HFFc6 (cell line): Measurements from ENCODE around the gene HOXB8. TPM values are rescaled to one million over a fixed set of nuclear protein-coding genes. Genes with fewer than 3 reads are reported as not detected.

ENCODE experiments used
- DNase-seq: peaks from one replicate; pipeline ENCODE4 v3.0.0-alpha.2; 2018
- H3K27ac Mint-ChIP-seq: 2 replicates; pipeline ENCODE4 v1.8.0; 2020; ENCODE audit warnings: mild to moderate bottlenecking, mixed read lengths
- H3K27me3 Mint-ChIP-seq: 2 replicates; pipeline ENCODE4 v1.8.0; 2021; ENCODE audit warnings: mild to moderate bottlenecking, moderate library complexity, mixed read lengths; ENCODE audit not compliant: insufficient read depth
- H3K36me3 Mint-ChIP-seq: 2 replicates; pipeline ENCODE4 v1.8.0; 2021; ENCODE audit warnings: low read depth, mixed read lengths
- H3K4me1 Mint-ChIP-seq: 2 replicates; pipeline ENCODE4 v1.8.0; 2020; ENCODE audit warnings: low read depth, mixed read lengths
- H3K4me3 Mint-ChIP-seq: 2 replicates; pipeline ENCODE4 v1.8.0; 2020; ENCODE audit warnings: mild to moderate bottlenecking, moderate library complexity, mixed read lengths
- H3K9me3 Mint-ChIP-seq: 2 replicates; pipeline ENCODE4 v1.8.0; 2020; ENCODE audit warnings: mild to moderate bottlenecking, mixed read lengths
- total RNA-seq, 6 experiments: library from RNA; stranded (reverse); fragmentation: NEBNext Ultra II Directional; extraction: Animal tissue kit (Norgen Biotek cat#: 25700); gene quantifications; 2 replicates in 1 of 6; 3 replicates in 5 of 6; pipeline ENCODE4 v1.2.3, GENCODE V29; 2021
- TF ChIP-seq, protein P1 (sequence below): fragments of 200-600 bp; sonication (generic); IDR thresholded peaks from 2 replicates; pipeline ENCODE4 v1.5.0; 2021; ENCODE audit warnings: antibody characterized with exemption, mild to moderate bottlenecking

Gene HOXB8
- total RNA-seq, 6 experiments from 2014 or later: not detected

DNA sequence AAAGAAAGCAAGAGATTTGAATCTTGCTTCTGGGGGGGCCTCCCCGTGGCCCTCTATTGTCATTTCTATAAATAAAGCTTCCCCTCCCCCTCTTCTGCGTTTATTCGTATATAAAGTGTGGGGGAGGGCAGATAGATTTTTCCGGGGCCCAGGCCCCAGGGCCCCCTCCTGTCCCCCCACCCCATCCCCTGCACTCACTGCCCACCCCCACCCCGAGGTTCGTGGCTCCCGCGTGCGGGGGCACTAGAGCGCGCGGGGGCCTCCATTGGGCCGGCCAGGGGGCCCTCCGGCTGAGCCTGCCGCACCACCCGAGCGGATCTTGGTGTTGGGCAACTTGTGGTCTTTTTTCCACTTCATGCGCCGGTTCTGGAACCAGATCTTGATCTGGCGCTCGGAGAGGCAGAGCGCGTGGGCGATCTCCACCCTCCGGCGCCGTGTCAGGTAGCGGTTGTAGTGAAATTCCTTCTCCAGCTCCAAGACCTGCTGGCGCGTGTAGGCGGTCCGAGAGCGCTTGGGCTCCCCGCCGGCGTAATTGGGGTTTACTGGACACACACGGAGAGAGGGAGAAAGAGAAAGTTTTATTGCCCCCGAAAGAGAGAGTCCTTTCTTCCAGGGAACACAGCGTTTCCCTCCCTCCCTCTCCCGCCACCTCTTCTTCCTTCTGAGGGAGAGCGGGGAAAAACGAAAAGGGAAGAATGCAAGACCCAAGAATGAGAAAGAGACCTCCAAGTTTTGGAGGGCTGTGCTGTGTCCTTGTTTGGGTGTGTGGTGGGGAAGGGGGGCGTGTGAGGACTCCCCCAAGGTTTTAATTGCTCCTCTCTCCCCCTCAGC is 38.4 kb downstream of the HOXB8 start:
- no peak overlapping the region for H3K4me3 Mint-ChIP-seq
- no peaks in the 10 kb centered on the region for H3K9me3 Mint-ChIP-seq
- TF ChIP-seq, protein P1, sequence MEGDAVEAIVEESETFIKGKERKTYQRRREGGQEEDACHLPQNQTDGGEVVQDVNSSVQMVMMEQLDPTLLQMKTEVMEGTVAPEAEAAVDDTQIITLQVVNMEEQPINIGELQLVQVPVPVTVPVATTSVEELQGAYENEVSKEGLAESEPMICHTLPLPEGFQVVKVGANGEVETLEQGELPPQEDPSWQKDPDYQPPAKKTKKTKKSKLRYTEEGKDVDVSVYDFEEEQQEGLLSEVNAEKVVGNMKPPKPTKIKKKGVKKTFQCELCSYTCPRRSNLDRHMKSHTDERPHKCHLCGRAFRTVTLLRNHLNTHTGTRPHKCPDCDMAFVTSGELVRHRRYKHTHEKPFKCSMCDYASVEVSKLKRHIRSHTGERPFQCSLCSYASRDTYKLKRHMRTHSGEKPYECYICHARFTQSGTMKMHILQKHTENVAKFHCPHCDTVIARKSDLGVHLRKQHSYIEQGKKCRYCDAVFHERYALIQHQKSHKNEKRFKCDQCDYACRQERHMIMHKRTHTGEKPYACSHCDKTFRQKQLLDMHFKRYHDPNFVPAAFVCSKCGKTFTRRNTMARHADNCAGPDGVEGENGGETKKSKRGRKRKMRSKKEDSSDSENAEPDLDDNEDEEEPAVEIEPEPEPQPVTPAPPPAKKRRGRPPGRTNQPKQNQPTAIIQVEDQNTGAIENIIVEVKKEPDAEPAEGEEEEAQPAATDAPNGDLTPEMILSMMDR: no peak
- DNase-seq: no peak
- H3K36me3 Mint-ChIP-seq: no peaks in the 10 kb centered on the region
- H3K27ac Mint-ChIP-seq: no peak overlapping the region
- H3K4me1 Mint-ChIP-seq: no peaks in the 10 kb centered on the region
- H3K27me3 Mint-ChIP-seq: peaks cover 85% of the 10 kb centered on the region

- Mint-ChIP-seq H3K4me1 (no peaks in the 10 kb centered on the region), H3K4me3 (no peak overlapping the region), H3K27ac (no peak overlapping the region)
These were observed 39.2 kb downstream of the HOXB8 start for GRCh38 chr17:48575673-48576478.

GRCh38 chr17:48575066-48575582 is 40.0 kb downstream of the HOXB8 start:
- peaks cover 71% of the 10 kb centered on the region for H3K27me3 Mint-ChIP-seq
- no peak overlapping the region for H3K4me3 Mint-ChIP-seq
- TF ChIP-seq, protein P1: no peak
- DNase-seq: no peak
- no peaks in the 10 kb centered on the region for H3K9me3 Mint-ChIP-seq
- no peaks in the 10 kb centered on the region for H3K36me3 Mint-ChIP-seq
- no peaks in the 10 kb centered on the region for H3K4me1 Mint-ChIP-seq
- H3K27ac Mint-ChIP-seq: no peak overlapping the region

More at GRCh38 chr17:48575673-48576478, 39.2 kb downstream of the HOXB8 start:
- H3K27me3 Mint-ChIP-seq: peaks cover 77% of the 10 kb centered on the region
- TF ChIP-seq, protein P1: no peak
- no peaks in the 10 kb centered on the region for H3K9me3 Mint-ChIP-seq
- no peaks in the 10 kb centered on the region for H3K36me3 Mint-ChIP-seq
- no peak for DNase-seq

GRCh38 chr17:48574505-48575065 is 40.5 kb downstream of the HOXB8 start:
- H3K27ac Mint-ChIP-seq: no peak overlapping the region
- H3K36me3 Mint-ChIP-seq: no peaks in the 10 kb centered on the region
- no peak for DNase-seq
- peaks cover 66% of the 10 kb centered on the region for H3K27me3 Mint-ChIP-seq
- no peaks in the 10 kb centered on the region for H3K9me3 Mint-ChIP-seq
- H3K4me3 Mint-ChIP-seq: no peak overlapping the region
- TF ChIP-seq, protein P1: no peak
- no peaks in the 10 kb centered on the region for H3K4me1 Mint-ChIP-seq

- H3K9me3 Mint-ChIP-seq: no peaks in the 10 kb centered on the region
- peaks cover 46% of the 10 kb centered on the region for H3K27me3 Mint-ChIP-seq
- no peak overlapping the region for H3K4me3 Mint-ChIP-seq
- no peak overlapping the region for H3K27ac Mint-ChIP-seq
- H3K36me3 Mint-ChIP-seq: no peaks in the 10 kb centered on the region
- H3K4me1 Mint-ChIP-seq: no peaks in the 10 kb centered on the region; the same call in 1 of the 2 replicates
- TF ChIP-seq, protein P1: no peak
- DNase-seq: no peak
These were observed 43.2 kb downstream of the HOXB8 start for GRCh38 chr17:48571826-48572417.
